WI38 (cell line): ENCODE data around the gene COL13A1.

Experiments used
- H3K4me3 ChIP-seq: 2 replicates; pipeline ENCODE4 v1.5.1; 2011; ENCODE audit warnings: low read depth, mild to moderate bottlenecking, control low read depth, low read length
- CTCF ChIP-seq: IDR thresholded peaks from 2 replicates; pipeline ENCODE4 v1.5.1; 2012; ENCODE audit warnings: low read depth, mild to moderate bottlenecking, control low read depth, low read length

Gene COL13A1

GRCh38 chr10:69774596-69774995, 27.1 kb upstream of the COL13A1 start:
- TF ChIP-seq CTCF: no peak
- no peak overlapping the region for H3K4me3 ChIP-seq

- no peak for TF ChIP-seq CTCF
- no peak overlapping the region for H3K4me3 ChIP-seq
These were observed 21.6 kb upstream of the COL13A1 start for GRCh38 chr10:69780077-69780476.

DNA sequence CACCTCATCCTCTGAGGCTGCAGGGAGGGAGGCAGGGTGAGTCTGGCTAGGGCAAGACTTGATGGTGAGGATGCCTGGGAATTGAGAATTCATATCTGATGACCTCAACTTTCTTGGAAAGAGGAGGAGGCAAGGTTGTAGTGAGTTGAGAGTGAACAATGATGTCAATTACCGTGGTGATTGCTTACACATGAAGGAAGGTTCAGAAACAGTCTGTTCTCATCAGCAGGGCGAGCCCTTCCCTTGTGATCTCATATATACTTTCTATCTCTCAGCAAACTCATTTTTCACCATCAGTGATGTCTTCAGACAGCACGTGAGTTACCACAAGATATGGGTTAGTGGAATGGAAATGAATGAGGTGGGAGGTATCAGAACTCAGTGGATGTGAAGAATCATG, 20.1 kb upstream of the COL13A1 start:
- H3K4me3 ChIP-seq: no peak overlapping the region
- no peak for TF ChIP-seq CTCF

DNA sequence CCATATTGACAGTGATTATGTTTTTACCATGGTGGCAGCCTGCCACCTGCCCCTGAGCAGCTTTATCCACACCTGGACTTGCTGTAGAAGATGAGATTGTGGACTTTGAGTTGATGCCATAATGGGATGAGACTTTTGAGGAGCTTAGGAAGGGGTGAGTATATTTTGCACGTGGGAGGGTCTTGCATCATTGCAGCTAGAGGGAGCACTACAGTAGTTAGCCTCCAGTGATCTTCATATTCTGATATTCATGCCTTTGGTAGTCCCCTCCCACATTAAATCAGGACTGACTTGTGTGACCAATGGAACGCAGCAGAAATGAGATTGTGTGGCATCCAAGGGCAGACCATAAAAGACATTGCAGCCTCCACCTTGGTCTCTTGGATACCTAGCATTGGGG, 18.2 kb upstream of the COL13A1 start:
- H3K4me3 ChIP-seq: no peak overlapping the region
- TF ChIP-seq CTCF: no peak

GRCh38 chr10:69786791-69787190, 14.9 kb upstream of the COL13A1 start:
- TF ChIP-seq CTCF: peak; percentile 19; the same call in 1 of the 2 replicates
- H3K4me3 ChIP-seq: no peak overlapping the region

- TF ChIP-seq CTCF: no peak
- no peak overlapping the region for H3K4me3 ChIP-seq
These were observed 14.0 kb upstream of the COL13A1 start for GRCh38 chr10:69787681-69788080.

GRCh38 chr10:69789164-69789576, 12.5 kb upstream of the COL13A1 start:
- TF ChIP-seq CTCF: peak; percentile 96
- H3K4me3 ChIP-seq: no peak overlapping the region
